ENCODE measurements around the gene POPDC2.
A peak's percentile ranks its signal among the peaks of the same experiment; 100 is the strongest.

Gene POPDC2

GRCh38 chr3:119600732-119601131 lies 59.7 kb downstream of the POPDC2 start:
- Histone ChIP-seq H3K4me2 (ENCODE audit: low read length) (no peak overlapping the region), H2AFZ (ENCODE audit: low read length) (no peak overlapping the region), H3K4me1 (ENCODE audit: insufficient read depth, low read length, severe bottlenecking) (no peaks in the 10 kb centered on the region), H3K27ac (ENCODE audit: low read depth, low read length, poor library complexity, severe bottlenecking) (no peak overlapping the region), H3K9me3 (ENCODE audit: low read length) (no peaks in the 10 kb centered on the region), H3F3A (ENCODE audit: insufficient read depth, low read length) (no peaks in the 10 kb centered on the region), H3K79me2 (ENCODE audit: insufficient read depth, low read length) (no peaks in the 10 kb centered on the region), H3K36me3 (ENCODE audit: insufficient read depth, low read length) (no peaks in the 10 kb centered on the region), H4K20me1 (ENCODE audit: insufficient read depth, low read length) (no peaks in the 10 kb centered on the region), H3K27me3 (ENCODE audit: insufficient read depth, low read length) (no peaks in the 10 kb centered on the region), H3K9me2 (ENCODE audit: low read depth, low read length) (no peaks in the 10 kb centered on the region), H3K9ac (ENCODE audit: low read length) (no peak overlapping the region), H3K4me3 (ENCODE audit: low read depth, low read length, poor library complexity, severe bottlenecking) (no peak overlapping the region)
- TF ChIP-seq CTCF (IDR thresholded peaks at IDR 0.05; ENCODE audit: low read length), result peak; percentile 70
- TF ChIP-seq EZH2 (IDR thresholded peaks at IDR 0.05; ENCODE audit: borderline replicate concordance, low read length), result no peak

GRCh38 chr3:119599558-119600174 lies 60.7 kb downstream of the POPDC2 start:
- Histone ChIP-seq H3K27ac (ENCODE audit: low read depth, low read length, poor library complexity, severe bottlenecking) (no peak overlapping the region), H3K4me2 (ENCODE audit: low read length) (no peak overlapping the region), H3K4me3 (ENCODE audit: low read depth, low read length, poor library complexity, severe bottlenecking) (no peak overlapping the region), H3K4me1 (ENCODE audit: insufficient read depth, low read length, severe bottlenecking) (no peaks in the 10 kb centered on the region), H3K36me3 (ENCODE audit: insufficient read depth, low read length) (no peaks in the 10 kb centered on the region), H3K9me3 (ENCODE audit: low read length) (no peaks in the 10 kb centered on the region), H3K79me2 (ENCODE audit: insufficient read depth, low read length) (no peaks in the 10 kb centered on the region), H3K27me3 (ENCODE audit: insufficient read depth, low read length) (no peaks in the 10 kb centered on the region), H2AFZ (ENCODE audit: low read length) (no peak overlapping the region), H3K9me2 (ENCODE audit: low read depth, low read length) (no peaks in the 10 kb centered on the region), H4K20me1 (ENCODE audit: insufficient read depth, low read length) (no peaks in the 10 kb centered on the region), H3F3A (ENCODE audit: insufficient read depth, low read length) (no peaks in the 10 kb centered on the region), H3K9ac (ENCODE audit: low read length) (no peak overlapping the region)
- TF ChIP-seq EZH2 (IDR thresholded peaks at IDR 0.05; ENCODE audit: borderline replicate concordance, low read length) (no peak), CTCF (IDR thresholded peaks at IDR 0.05; ENCODE audit: low read length) (no peak)

- no peaks in the 10 kb centered on the region for H3K79me2 ChIP-seq (ENCODE audit: insufficient read depth, low read length)
- H3K9me2 ChIP-seq (ENCODE audit: low read depth, low read length), result no peaks in the 10 kb centered on the region
- H4K20me1 ChIP-seq (ENCODE audit: insufficient read depth, low read length), result no peaks in the 10 kb centered on the region
- H3K4me3 ChIP-seq (ENCODE audit: low read depth, low read length, poor library complexity, severe bottlenecking), result no peak overlapping the region
- H3K27me3 ChIP-seq (ENCODE audit: insufficient read depth, low read length), result no peaks in the 10 kb centered on the region
- TF ChIP-seq CTCF (IDR thresholded peaks at IDR 0.05; ENCODE audit: low read length) (no peak), EZH2 (IDR thresholded peaks at IDR 0.05; ENCODE audit: borderline replicate concordance, low read length) (no peak)
- H3K4me1 ChIP-seq (ENCODE audit: insufficient read depth, low read length, severe bottlenecking), result no peaks in the 10 kb centered on the region
- no peaks in the 10 kb centered on the region for H3F3A ChIP-seq (ENCODE audit: insufficient read depth, low read length)
- H3K27ac ChIP-seq (ENCODE audit: low read depth, low read length, poor library complexity, severe bottlenecking), result no peak overlapping the region
- H3K4me2 ChIP-seq (ENCODE audit: low read length), result no peak overlapping the region
- H2AFZ ChIP-seq (ENCODE audit: low read length), result no peak overlapping the region
- no peaks in the 10 kb centered on the region for H3K36me3 ChIP-seq (ENCODE audit: insufficient read depth, low read length)
- H3K9ac ChIP-seq (ENCODE audit: low read length), result no peak overlapping the region
- no peaks in the 10 kb centered on the region for H3K9me3 ChIP-seq (ENCODE audit: low read length)
These were observed 61.8 kb downstream of the POPDC2 start for GRCh38 chr3:119598410-119599098.

All from OCI-LY1 (cell line).